Sciatic nerve (tissue), 2 donors: ENCODE measurements around the gene U2AF2. TPM values are rescaled to one million over a fixed set of nuclear protein-coding genes. Genes with fewer than 3 reads are reported as not detected.
"Not testable (repeated sequence)": the region's sequence is repeated elsewhere in the genome, so short reads cannot be mapped to it uniquely, and the experiment has no call there.

Source experiments
- ATAC-seq: fragments of 200-7000 bp; cut with Tn5 transposase; one replicate; pipeline ENCODE4 v1.9.1; 2020; ENCODE audit warnings: mild to moderate bottlenecking, moderate library complexity
- DNase-seq: peaks from one replicate; pipeline ENCODE4 v3.0.0-alpha.2; 2020; ENCODE audit warnings: low spot score
- intact Hi-C: fragments of 100-400 bp; cut with DNase I; formaldehyde crosslinking; loops from one replicate; pipeline ENCODE4 v1.14.2; 2022
- total RNA-seq: library from RNA; stranded (reverse); fragmentation: NEBNext Ultra II Directional; extraction: Animal tissue kit (Norgen Biotek cat#: 25700); gene quantifications from one replicate; pipeline ENCODE4 v1.2.1, GENCODE V29; 2021
- donor health status: DM: no; HTN: no; CAD: no.
- donor health status: DM: no; HTN: no; CAD: no.

U2AF2 gene
- total RNA-seq, 1 donor from 2014 or later: 127 TPM

DNA sequence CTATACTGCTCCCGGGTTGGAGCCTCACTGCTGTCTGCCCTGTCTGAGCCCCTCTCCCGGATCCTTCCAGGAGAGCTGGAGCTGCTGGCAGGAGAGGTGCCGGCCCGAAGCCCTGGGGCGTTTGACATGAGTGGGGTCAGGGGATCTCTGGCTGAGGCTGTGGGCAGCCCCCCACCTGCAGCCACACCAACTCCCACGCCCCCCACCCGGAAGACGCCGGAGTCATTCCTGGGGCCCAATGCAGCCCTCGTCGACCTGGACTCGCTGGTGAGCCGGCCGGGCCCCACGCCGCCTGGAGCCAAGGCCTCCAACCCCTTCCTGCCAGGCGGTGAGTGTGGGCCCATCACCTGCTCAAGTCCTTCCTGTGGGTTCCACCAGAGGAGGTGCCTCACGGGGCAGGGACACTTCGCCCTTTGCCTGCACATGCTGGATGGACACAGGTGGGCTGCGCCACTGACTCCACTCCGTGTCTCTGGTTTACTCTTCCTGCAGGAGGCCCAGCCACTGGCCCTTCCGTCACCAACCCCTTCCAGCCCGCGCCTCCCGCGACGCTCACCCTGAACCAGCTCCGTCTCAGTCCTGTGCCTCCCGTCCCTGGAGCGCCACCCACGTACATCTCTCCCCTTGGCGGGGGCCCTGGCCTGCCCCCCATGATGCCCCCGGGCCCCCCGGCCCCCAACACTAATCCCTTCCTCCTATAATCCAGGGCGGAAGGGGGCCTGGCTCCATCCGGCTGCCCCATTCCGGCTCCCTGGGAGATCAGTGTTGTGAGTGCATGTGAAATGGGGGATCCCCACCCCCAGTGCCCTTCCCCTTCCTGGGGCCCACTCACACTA, 40.0 kb downstream of the U2AF2 start:
- ATAC-seq: no peak
- intact Hi-C loops: no loop called here
- peak; percentile 54 for DNase-seq

DNA sequence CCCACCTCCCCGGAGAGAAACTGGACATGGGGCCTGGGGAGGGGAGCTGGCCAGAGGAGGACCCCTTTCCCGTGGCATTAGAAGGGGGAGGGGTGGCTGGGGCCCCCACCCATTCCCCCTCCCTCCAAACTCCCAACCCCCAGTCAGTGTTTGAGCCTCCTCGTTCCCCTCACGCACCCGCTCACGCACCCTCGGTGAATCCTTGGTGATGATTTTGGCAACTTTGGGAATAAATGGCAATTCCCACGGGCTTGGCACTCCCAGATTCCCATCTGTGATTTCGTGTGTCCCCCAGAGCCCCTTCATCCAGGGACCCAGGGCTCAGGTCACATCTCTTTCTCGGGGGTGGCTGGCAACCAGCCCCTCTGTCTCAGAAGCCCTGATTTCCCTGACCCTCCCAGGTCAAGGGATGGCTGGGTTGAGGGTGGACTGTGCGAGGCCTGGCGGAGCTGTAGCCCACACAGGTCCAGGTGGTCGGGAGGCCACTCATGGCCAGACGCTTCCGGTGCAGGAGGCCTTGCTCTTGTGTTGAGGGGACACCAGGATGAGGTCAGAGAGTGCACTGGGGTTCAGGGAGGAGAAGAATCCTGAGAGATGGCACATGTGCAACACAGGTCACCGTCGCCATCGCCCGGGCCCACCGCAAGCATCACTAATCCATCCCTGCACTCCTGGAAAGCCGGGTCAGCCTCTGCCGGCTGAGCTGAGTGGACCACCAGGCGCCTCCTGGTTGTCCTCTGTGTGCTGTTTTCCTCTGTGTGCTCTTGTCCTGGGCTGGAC, 40.9 kb downstream of the U2AF2 start:
- ATAC-seq (no peak), DNase-seq (peak; percentile 42)
- intact Hi-C loops: no loop called here

DNA sequence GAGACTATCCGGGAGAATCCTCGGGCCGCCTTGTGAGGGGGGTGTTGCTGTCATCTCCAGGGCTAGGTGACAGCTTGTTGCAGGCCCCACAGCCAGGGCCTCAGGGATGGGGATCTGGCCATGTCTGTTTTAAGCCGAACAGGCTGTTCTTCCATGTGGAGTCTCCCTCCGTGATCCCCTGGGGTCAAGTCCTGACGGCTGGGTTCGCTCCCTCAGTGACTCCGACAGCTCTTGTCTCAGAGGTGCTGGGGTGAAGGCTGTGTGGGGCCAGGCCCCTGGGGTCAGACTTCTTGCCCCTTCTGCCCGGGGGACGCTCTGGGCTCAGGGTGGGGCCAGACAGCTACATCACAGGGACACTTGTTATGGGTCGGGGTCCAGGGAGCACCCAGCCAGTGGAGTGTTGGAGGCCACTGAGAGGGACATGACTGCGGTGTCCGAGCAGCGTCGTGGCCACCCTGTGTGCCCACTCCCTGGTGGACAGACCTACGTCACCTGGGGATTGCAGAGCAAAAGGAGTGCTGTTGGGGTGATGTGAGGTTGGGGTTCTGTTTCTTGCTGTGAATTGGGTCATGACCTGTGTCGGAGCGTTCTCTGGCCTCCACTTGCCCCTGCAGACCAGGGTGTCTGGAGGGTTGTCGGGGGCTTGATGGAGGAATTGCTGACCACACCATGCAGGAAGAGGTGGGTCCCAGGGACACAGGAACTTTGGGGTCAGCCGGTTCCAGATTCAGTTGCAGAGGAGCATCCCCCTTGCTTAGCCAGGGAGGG, 41.6 kb downstream of the U2AF2 start:
- ATAC-seq: no peak
- intact Hi-C loops: no loop called here
- DNase-seq: peak; percentile 53

DNA sequence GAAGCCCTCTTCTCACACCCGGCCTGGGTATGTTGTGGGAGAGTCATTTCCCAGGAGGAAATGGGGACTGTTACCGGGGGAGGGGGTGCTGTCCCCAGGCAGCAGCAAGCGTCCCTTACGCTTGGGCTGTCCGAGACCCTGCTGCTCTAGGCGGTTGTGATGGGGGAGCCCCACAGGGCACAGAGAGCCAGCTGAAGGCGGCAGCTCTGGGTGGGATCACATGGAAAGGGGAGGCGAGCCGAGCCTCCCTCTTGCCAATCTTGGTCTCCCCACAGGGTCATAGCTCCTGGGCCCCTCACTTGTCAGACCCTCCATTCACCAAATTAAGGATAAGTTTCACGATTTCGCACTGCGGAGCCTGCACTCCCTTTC, 42.2 kb downstream of the U2AF2 start:
- peak; percentile 42 for DNase-seq
- no peak for ATAC-seq
- intact Hi-C loops: no loop called here

DNA sequence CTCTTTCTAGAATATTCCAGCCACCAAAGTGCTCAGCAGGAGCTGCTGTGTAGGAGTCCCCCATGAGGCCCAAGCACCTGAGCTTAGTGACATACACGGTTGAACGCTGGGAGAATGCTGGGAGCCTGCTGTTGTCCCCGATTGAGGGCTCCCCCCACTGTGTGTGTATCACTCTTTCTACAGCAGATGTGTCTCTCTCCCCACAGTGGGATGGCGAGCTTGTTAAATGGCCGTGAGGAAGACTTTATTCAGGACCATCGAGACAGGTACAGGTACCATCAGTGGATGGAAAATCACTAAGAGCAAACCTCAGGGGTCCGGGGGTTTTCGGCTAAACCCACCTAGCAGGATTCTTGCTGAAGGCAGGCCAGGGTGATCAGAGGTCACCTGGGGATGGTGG, 42.9 kb downstream of the U2AF2 start:
- peak; percentile 35 for DNase-seq
- intact Hi-C loops: no loop called here
- ATAC-seq: no peak

DNA sequence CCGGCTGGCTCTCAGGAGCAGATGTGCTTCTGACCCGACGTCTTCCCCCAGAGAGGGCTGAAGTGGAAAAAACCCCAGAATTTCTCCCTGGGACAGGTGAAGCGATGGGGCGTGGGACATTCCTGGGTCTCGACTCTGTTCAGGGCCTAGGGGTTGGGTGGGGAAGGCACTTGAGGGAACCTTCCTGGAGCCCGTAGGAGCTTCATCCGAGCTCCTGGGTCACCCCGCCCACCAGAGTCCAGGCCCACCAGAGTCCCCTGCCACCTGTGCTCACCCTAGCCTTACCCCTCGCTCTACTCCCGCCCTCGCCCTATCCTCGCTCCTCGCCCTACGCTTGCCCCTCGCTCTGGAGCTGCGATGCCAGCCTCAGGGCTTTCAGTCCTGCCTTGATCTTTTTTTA, 43.4 kb downstream of the U2AF2 start:
- intact Hi-C loops: no loop called here
- DNase-seq: peak; percentile 45
- no peak for ATAC-seq

DNA sequence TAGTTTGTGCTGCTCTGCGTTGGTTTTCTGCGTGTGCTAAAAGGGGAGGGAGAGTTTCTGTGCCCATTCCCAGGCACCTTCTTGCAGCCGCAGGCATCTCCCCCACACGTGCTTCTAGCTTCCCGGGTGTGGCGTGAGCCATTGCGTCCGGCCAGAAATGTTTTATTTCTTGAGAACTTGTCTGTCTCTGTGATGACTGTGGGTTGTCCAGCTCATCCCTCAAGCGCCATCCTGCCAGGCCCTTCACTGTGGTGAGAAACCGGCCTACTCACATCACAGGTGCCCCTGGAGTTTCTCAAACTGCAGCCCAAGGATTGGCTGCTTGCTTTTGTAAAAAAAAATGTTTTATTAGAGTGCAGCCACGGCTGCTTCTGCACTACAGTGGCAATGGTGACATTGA, 44.4 kb downstream of the U2AF2 start:
- intact Hi-C loops: no loop called here
- no peak for ATAC-seq
- DNase-seq: peak; percentile 21

DNA sequence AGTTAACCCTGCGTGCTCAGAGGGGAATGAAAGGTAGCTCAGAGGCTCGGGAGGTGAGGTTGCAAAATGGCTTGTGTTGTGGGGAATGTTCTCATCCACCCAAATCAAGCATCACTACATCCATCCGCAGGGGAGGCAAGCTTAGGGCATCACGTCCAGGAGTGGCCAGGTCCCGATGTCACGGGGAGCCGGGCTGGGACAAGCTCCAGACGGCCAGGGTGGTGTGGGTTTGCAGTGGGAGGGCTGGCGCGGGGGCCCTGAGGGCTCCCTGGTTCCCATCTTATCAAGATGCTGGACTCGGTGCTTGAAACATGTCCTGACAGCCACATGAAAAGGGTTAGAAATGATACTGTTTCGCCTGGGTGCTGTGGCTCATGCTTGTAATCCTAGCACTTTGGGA, 46.0 kb downstream of the U2AF2 start:
- ATAC-seq (no peak), DNase-seq (peak; percentile 38)
- intact Hi-C loops: no loop called here

DNA sequence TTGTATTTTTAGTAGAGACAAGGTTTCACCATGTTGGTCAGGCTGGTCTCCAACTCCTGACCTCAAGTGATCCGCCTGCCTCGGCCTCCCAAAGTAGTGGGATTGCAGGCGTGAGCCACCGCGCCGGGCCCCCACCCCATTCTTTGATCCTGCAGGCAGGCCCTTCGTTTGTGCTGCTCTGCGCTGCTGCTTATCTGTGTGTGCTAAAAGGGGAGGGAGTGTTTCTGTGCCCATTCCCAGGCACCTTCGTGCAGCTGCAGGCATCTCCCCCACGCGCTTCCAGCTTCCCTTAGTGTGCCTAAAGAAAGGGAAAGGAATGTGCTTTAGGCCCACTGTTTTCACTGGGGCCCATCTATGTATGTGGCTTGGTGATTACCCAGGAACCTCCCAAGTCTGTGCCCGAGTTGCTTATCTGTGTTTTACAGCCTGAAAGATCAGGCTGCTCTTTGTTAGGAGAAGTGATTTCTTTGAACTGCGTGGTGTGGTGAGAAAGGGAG, 47.3 kb downstream of the U2AF2 start:
- intact Hi-C loops: no loop called here
- peak; percentile 39 for DNase-seq

DNA sequence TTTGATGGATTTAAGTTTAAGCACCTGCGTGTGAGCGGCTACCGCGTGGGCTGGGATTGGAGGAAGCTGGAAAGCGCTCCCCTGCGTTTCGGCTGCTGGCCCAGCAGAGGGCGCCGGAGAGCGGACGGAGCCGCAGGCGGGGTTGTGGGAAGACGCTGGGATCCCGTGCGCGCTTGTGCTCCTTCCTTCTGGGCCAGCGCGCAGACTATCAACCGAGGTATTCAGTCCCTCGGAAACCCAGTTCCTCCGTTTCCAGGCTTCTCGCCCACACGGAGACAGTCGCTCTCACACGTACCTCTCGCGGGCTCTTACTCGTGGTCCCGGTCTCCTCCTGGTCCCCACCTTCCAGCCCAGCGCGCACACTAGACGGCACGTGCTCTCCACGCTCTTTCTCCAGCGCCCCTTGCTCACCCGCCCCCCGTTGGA, 49.0 kb downstream of the U2AF2 start:
- intact Hi-C loops: no loop called here
- ATAC-seq: peak; percentile 48
- no peak for DNase-seq

More for the DNA sequence above, 47.3 kb downstream of the U2AF2 start:
- ATAC-seq: no peak

DNA sequence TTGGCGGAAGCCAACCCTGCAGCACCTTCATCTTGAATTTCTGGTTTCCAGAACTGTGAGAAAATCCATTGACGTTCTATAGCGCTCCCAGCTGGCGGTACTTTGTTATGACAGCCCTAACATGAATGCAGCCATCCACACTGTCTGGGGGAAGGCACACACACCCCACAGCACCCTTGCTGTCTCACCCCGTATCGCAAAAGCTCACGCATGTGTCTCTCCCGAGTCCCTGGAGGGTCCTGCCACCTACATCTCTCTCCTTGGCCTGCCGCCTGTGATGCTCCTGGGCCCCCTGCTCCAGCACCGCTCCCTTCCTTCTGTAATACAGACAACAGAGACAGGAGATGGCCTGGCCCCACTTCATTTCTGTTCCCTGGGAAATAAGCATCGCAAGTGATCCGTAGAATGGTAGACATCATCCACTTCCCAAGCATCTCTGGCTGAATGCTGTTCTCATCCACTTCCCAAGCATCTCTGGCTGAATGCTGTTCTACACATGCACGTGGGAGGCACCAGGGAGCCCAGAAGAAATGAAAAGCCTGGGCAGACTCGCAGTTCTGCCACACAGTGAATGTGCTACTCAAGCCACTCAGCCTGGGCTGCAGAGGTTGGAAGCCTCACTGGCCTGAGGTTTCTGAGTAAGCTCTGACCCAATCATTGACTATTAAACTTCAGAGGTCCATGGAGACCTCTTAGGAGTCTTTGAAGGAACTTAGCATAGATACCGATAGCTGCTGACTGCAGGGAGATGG, 49.8 kb downstream of the U2AF2 start:
- DNase-seq: no peak
- no peak for ATAC-seq
- intact Hi-C loops: no loop called here

DNA sequence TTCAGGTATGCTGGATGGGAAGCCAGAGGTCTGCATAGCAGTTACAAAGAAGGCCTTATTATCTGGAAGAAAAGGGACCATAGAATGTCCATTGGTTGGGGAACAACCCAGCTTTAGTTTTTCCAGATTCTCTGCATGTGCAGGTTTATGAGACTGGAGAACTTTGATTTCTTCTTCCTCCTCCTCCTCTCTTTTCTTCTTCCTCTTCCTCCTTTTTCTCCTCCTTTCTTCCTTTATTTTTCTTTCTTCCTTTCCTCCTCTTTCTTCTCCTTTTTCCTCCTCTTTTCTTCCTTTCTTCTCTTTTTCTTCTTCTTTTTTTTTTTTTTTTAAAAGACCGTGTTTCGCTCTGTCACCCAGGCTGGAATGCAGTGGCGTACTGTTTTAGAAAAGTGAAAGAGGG, 51.1 kb downstream of the U2AF2 start:
- intact Hi-C loops: no loop called here
- ATAC-seq: no peak
- DNase-seq: no peak

DNA sequence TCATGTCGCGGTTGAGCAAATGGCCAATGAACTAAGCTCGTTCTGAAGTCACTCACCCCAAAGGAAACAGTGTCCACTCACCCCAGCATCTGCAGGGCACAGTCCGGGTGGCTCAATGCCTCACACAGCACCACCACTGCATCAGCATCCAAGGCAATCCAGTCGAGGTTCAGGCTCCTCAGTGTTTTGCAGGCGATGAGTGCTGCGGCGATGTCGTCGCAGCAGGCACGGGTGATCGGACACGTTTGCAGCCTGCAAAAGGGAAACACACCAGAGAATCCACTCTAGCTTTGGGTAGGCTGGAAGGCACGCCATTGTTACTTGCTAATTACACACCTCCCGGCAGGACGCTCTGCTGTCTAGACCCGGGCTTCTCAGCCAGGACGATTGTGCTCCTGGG, 56.9 kb downstream of the U2AF2 start:
- intact Hi-C loops: no loop called here
- ATAC-seq (no peak), DNase-seq (no peak)

DNA sequence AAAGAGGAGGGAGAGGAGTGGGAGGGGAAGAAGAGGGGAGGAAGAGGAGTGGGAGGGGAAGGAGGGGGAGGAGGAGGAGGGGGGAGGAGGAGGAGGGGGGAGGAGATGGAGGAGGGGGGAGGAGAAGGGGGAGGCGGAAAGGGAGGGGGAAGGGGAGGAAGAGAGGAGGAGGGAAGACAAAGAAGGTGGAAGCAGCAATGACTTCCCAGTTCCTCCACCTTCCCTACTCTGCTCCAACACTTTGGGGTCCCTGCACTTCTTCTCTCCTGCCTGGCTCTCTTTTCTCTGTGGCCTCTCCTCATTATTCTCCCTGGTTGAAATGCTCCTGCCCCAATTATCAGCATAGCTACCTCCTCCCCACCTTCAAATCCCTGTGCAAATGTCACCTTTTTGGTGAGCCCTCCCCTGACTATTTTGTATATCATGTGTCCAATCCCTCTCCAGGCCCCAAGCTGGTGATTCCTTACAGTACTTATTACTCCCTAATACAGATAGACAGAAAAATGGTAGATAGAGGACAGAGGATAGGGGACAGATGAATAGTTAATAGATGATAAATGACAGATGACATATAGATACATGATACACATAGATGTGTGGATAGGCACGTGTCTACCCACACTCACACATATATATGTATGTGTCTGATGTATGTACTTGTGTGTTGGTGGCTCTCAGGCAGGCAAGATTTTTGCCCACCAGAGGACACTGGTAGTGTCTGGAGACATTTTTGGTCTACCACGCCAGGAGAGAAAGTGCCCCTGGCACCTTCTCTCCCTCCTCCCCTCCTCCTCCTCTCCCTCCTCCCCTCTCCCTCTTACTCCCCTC, 58.2 kb downstream of the U2AF2 start:
- intact Hi-C loops: no loop called here
- DNase-seq (no peak), ATAC-seq (no peak)

DNA sequence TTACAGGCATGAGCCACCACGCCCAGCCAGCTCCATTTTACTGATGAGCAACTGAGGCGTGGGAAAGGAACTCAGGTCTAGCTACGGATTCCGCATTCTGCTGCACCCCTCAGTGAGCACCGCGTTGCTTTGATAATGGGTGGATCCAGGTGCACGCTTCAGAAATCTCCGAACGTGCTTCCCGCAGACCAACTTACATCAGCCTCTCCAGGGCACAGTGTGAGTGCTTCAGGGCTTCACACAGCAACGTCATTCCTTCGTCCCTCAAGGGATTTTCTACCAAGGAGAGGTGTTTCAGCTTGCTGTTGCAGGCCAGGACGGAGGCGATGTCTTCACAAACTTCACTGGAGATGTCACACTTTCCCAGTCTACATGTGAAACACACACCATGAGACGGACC, 61.7 kb downstream of the U2AF2 start:
- DNase-seq (no peak), ATAC-seq (no peak)
- intact Hi-C loops: no loop called here

DNA sequence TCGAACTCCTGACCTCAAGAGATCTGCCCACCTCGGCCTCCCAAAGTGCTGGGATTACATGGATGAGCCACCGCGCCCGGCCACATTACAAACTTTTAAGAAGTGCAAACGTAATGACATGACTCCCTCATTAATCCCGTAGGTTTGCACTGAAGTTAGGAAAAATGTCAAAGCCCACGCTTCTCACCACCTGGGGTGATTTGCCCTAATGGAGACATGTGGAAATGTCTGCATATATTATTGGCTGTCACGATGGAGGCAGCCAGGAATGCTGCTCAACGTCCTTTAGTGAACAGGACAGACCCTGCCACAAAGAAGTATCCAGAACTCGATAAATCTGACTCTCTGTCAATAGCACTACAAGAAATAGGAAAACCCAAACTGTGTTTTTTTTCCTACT, 62.4 kb downstream of the U2AF2 start:
- intact Hi-C loops: no loop called here
- ATAC-seq (no peak), DNase-seq (no peak)

DNA sequence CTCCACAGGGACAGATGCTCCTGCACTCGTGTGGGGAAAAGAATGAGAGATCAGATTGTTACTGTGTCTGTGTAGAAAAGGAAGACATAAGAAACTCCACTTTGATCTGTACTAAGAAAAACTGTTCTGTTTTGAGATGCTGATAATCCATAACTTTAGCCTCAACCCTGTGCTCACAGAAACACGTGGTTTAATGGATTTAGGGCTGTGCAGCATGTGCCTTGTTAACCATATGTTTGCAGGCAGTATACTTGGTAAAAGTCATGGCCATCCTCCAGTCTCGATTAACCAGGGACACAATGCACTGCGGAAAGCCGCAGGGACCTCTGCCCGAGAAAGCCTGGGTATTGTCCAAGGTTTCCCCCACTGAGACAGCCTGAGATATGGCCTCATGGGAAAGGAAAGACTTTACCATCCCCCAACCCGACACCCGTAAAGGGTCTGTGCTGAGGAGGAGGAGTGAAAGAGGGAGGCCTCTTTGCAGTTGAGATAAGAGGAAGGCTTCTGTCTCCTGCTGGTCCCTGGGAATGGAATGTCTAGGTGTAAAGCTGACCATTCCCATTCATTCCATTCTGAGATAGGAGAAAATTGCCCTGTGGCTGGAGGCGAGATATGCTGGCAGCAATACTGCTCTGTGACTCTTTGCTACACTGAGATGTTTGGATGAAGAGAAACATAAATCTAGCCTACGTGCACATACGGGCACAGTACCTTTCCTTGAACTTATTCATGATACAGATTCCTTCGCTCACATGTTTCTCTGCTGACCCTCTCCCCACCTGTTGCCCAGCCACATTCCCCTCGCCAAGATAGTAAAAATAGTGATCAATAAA, 63.3 kb downstream of the U2AF2 start:
- ATAC-seq, intact Hi-C loops, DNase-seq: not testable (repeated sequence)
